ENCODE data around the gene SLC31A1.

SLC31A1 gene

GRCh38 chr9:113221003-113221799, at the start of gene SLC31A1, which contains the start of gene FKBP15:
Gene SLC31A1, plus strand, starts transcription at chr9:113221544. Its CDS starts 34,605 bp downstream, at chr9:113256149.
Gene FKBP15, minus strand, starts transcription at chr9:113221277. Its CDS starts 34 bp downstream, at chr9:113221243.
- DNase-seq (ENCODE audit: low spot score) = peak; percentile 100

- DNase-seq (ENCODE audit: low spot score) = no peak
Observed at GRCh38 chr9:113173341-113173740, 48.0 kb upstream of the SLC31A1 start.

- DNase-seq (ENCODE audit: low spot score) = no peak
Observed at GRCh38 chr9:113176803-113177202, 44.5 kb upstream of the SLC31A1 start.

DNA sequence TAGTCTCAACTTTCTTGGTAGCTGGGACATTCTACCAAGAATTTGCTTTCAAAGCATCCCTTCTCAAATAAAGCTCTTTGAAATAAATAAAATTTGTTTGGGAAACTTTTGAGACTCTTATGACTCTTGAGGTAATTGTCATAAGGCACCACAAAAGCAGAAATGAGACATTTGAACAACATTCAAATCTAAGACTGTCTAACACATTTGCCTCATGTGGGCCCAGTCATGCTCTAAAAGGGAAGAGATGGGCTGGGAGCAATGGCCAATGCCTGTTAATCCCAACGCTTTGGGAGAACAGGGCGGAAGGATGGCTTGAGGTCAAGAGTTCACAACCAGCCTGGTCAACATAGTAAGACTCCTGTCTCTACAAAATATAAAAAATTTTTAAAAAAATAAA, 44.1 kb upstream of the SLC31A1 start:
- DNase-seq (ENCODE audit: low spot score) = no peak

DNA sequence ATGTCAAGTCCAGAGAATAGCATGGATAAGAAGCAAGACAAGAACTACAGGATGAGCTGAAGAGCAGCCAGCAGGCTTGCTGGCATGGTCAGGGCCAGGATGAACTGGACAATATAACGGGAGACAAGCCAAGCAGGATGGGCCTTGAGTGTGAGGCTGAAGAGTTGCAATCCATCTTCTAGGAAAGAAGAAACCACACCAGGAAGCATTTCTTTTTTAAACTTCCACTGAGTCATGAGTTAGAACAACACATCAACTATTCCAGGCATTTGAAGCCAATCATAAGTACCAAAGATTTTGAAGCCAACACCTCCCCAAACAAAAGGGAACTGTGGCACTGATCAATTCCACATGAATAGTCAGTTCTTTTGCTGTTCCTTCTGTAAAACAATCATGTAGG, 43.3 kb upstream of the SLC31A1 start:
- no peak for DNase-seq (ENCODE audit: low spot score)

GRCh38 chr9:113179839-113180238, 41.5 kb upstream of the SLC31A1 start:
- no peak for DNase-seq (ENCODE audit: low spot score)

- no peak for DNase-seq (ENCODE audit: low spot score)
Observed at GRCh38 chr9:113181165-113181564, 40.2 kb upstream of the SLC31A1 start.

GRCh38 chr9:113183956-113184488, 37.3 kb upstream of the SLC31A1 start:
- DNase-seq (ENCODE audit: low spot score) = no peak

DNA sequence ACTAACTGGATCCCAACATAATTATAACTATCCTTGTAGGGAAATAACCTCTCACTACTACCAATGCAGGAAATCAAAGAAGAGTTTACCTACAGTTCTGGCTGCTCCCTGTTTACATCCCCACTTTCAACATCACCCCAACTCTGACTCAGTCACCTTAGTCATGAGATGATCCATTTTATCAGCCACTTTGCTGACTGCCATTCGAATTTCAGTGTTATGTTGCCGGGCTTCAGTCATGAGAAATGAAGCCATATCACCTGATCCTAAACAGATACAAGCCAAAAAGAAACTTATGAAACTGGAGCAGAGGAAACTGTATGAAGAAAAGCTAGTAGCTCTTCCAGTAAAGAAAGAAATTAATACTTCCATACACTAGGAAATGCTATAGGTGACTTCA, 36.8 kb upstream of the SLC31A1 start:
- peak; percentile 88 for DNase-seq (ENCODE audit: low spot score)

GRCh38 chr9:113185271-113185670, 36.1 kb upstream of the SLC31A1 start:
- DNase-seq (ENCODE audit: low spot score) = peak; percentile 32

GRCh38 chr9:113186137-113186755, 35.1 kb upstream of the SLC31A1 start:
- peak; percentile 65 for DNase-seq (ENCODE audit: low spot score)

DNA sequence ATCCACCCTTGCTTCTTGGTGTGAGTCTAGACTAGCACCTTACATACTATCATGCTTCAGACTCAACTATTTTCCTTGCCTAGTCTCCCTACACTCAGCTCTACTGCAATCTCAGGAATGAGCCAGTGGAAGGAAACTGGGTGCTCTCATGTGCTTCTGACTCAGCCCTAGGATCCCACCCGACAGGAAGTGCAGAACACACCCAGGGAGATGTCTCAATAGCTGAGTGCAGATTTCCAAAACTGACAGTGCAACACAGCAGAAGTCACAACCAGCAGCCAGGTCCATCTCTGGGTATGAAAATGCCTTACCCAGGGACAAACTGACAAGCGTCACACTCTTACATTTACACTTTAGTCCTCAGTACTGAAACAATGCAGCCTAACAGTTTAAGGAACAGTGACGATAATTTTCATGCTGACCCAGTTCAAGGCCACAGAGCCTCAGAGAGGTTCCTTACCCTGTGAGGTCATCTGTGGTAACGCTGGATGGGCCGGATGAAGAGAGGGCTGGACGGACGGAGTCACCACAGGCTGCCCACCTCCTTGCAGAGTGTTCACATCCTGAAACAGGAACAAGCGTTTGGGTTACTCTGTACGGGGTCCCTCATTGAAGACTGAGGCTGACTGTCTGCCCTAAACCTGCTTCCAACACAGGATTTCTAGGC, 33.3 kb upstream of the SLC31A1 start:
- peak; percentile 99 for DNase-seq (ENCODE audit: low spot score)

GRCh38 chr9:113192455-113192854, 28.9 kb upstream of the SLC31A1 start:
- peak; percentile 56 for DNase-seq (ENCODE audit: low spot score)

GRCh38 chr9:113199683-113200329, 21.5 kb upstream of the SLC31A1 start:
- DNase-seq (ENCODE audit: low spot score) = no peak

GRCh38 chr9:113205432-113205831, 15.9 kb upstream of the SLC31A1 start:
- no peak for DNase-seq (ENCODE audit: low spot score)

- DNase-seq (ENCODE audit: low spot score) = no peak
Observed at GRCh38 chr9:113205861-113206260, 15.5 kb upstream of the SLC31A1 start.

- no peak for DNase-seq (ENCODE audit: low spot score)
Observed at GRCh38 chr9:113210815-113211214, 10.5 kb upstream of the SLC31A1 start.

DNA sequence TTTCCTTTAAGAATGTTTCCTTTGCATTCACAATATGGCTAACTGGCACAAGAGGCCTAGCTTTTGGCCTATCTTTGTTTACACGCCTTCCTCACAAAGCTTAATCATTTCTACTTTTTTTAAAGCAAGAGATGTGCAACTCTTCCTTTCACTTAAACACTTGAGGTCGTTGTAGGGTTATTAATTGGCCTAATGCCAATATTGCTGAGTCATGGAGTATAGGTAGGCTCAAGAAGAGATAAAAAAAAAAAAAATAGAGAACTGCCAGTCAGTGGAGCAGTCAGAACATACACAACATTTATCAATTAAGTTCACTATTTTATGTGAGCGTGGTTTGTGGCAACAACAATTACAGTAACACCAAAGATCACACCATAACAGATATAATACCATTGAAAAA, 6.2 kb upstream of the SLC31A1 start:
- peak; percentile 51 for DNase-seq (ENCODE audit: low spot score)

DNA sequence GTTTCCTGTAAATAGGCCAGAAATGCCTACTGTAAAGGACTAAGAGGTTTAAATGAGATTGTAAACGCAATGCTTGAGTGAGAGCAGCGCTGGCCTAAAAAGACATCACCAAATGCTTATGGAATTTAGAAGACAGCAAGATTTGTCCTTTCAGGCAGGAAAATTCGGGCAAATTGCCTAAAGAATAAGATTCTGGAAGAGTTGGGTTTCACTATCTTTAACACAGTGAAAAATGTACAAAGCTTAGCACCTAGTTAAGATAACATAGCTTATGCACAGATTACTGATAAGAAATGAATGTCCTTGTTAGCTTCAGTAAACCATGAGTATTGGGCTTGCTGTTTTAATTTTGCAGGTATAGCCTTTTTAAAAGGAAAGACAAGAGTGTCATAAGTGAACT, 4.9 kb upstream of the SLC31A1 start:
- DNase-seq (ENCODE audit: low spot score) = no peak

- peak; percentile 43 for DNase-seq (ENCODE audit: low spot score)
Observed at GRCh38 chr9:113219186-113219936, 2.0 kb upstream of the SLC31A1 start.

DNA sequence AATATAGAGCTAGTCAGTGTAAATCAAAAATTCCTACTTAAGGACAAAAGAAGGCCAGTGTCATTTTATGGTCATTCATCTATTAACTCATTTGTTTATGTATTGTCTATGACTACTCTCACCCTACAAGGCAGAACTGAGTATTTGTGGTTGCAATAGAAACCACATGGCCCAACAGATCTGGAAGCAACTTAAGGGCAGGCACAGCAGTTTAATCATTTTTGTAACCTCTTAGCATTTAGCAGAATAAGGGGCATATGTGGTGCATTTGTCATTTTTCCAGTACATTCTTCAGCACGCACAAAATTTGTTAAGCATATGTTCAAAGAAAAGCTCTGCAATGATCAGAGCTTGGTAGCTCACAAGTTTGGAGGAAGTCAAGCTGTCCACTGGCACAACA, 1.4 kb upstream of the SLC31A1 start:
- peak; percentile 85 for DNase-seq (ENCODE audit: low spot score)
